ENCODE data around the gene MED17.

The MED17 gene

GRCh38 chr11:93784935-93785360 lies 866 bp downstream of the MED17 start:
- no peak for DNase-seq
- H3K27me3 ChIP-seq (replicated peaks in 2 of 5; ENCODE audit: control insufficient read depth in 4 of 5, insufficient read depth in 5 of 5, low read length in 4 of 5), result no peaks in the 10 kb centered on the region
- H3K36me3 ChIP-seq (ENCODE audit: control insufficient read depth in 4 of 4, insufficient read depth in 4 of 4, low read length in 3 of 4), result peaks cover 2 to 20% (median 9%) of the 10 kb centered on the region in 4 experiments
- peak overlapping the region; percentile 94 to 96 for H3K27ac ChIP-seq (ENCODE audit: insufficient read depth in 1 of 2, low read depth in 1 of 2, low read length in 2 of 2, poor library complexity in 1 of 2, severe bottlenecking in 2 of 2)
- CTCF ChIA-PET, result no interaction called here
- H3K4me3 ChIP-seq (ENCODE audit: control insufficient read depth in 1 of 7, extremely low read depth in 1 of 7, insufficient read depth in 4 of 7, low read depth in 2 of 7, low read length in 6 of 7), result peak overlapping the region; percentile 68 to 100 (median 99)
- no peaks in the 10 kb centered on the region for H3K9me3 ChIP-seq (ENCODE audit: control extremely low read depth in 1 of 5, control insufficient read depth in 4 of 5, insufficient read depth in 2 of 5, low read depth in 1 of 5, low read length in 4 of 5)
- 0% methylated on average over 11 of the region's 13 CpGs for WGBS (ENCODE audit: insufficient coverage)
- H3K4me1 ChIP-seq (ENCODE audit: control extremely low read depth in 1 of 4, control insufficient read depth in 4 of 4, insufficient read depth in 4 of 4, low read length in 3 of 4), result peaks cover 0 to 32% (median 19%) of the 10 kb centered on the region in 4 experiments
- POLR2A ChIA-PET, result interaction anchor here (1.2 kb wide), 1 partner anchor 41 kb away, joined by 4 read pairs; no protein-coding TSS in a partner anchor

GRCh38 chr11:93791493-93791892 lies 7.4 kb downstream of the MED17 start:
- ChIA-PET POLR2A (interaction anchor here (0.6 kb wide), 1 partner anchor 17 kb away, joined by 4 read pairs; no protein-coding TSS in a partner anchor), CTCF (interaction anchor here (0.9 to 2.8 kb wide), 2 partner anchors 9 to 10 kb away, joined by 3 to 10 read pairs; no protein-coding TSS in a partner anchor)
- no peaks in the 10 kb centered on the region for H3K9me3 ChIP-seq (ENCODE audit: control extremely low read depth in 1 of 5, control insufficient read depth in 4 of 5, insufficient read depth in 2 of 5, low read depth in 1 of 5, low read length in 4 of 5)
- peaks cover 0 to 8% (median 3%) of the 10 kb centered on the region in 4 experiments for H3K4me1 ChIP-seq (ENCODE audit: control extremely low read depth in 1 of 4, control insufficient read depth in 4 of 4, insufficient read depth in 4 of 4, low read length in 3 of 4)
- no peaks in the 10 kb centered on the region for H3K27me3 ChIP-seq (replicated peaks in 2 of 5; ENCODE audit: control insufficient read depth in 4 of 5, insufficient read depth in 5 of 5, low read length in 4 of 5)
- WGBS (ENCODE audit: insufficient coverage), result 91% methylated on average over 3 of the region's 5 CpGs
- peaks cover 28 to 81% (median 54%) of the 10 kb centered on the region in 4 experiments for H3K36me3 ChIP-seq (ENCODE audit: control insufficient read depth in 4 of 4, insufficient read depth in 4 of 4, low read length in 3 of 4)
- H3K4me3 ChIP-seq (ENCODE audit: control insufficient read depth in 1 of 7, extremely low read depth in 1 of 7, insufficient read depth in 4 of 7, low read depth in 2 of 7, low read length in 6 of 7), result no peak overlapping the region
- H3K27ac ChIP-seq (ENCODE audit: insufficient read depth in 1 of 2, low read depth in 1 of 2, low read length in 2 of 2, poor library complexity in 1 of 2, severe bottlenecking in 2 of 2), result no peak overlapping the region
- no peak for DNase-seq

GRCh38 chr11:93796441-93797231 lies 12.6 kb downstream of the MED17 start:
- Histone ChIP-seq H3K4me1 (ENCODE audit: control extremely low read depth in 1 of 4, control insufficient read depth in 4 of 4, insufficient read depth in 4 of 4, low read length in 3 of 4) (no peaks in the 10 kb centered on the region), H3K9me3 (ENCODE audit: control extremely low read depth in 1 of 5, control insufficient read depth in 4 of 5, insufficient read depth in 2 of 5, low read depth in 1 of 5, low read length in 4 of 5) (no peaks in the 10 kb centered on the region), H3K4me3 (ENCODE audit: control insufficient read depth in 1 of 7, extremely low read depth in 1 of 7, insufficient read depth in 4 of 7, low read depth in 2 of 7, low read length in 6 of 7) (no peak overlapping the region), H3K36me3 (ENCODE audit: control insufficient read depth in 4 of 4, insufficient read depth in 4 of 4, low read length in 3 of 4) (peaks cover 40 to 91% (median 62%) of the 10 kb centered on the region in 4 experiments), H3K27ac (ENCODE audit: insufficient read depth in 1 of 2, low read depth in 1 of 2, low read length in 2 of 2, poor library complexity in 1 of 2, severe bottlenecking in 2 of 2) (no peak overlapping the region), H3K27me3 (replicated peaks in 2 of 5; ENCODE audit: control insufficient read depth in 4 of 5, insufficient read depth in 5 of 5, low read length in 4 of 5) (no peaks in the 10 kb centered on the region)
- no peak for DNase-seq
- WGBS (ENCODE audit: insufficient coverage), result 100% methylated on average over 1 of the region's 6 CpGs
- POLR2A ChIA-PET, result interaction anchor here (0.6 to 1.0 kb wide), 2 partner anchors 8 to 54 kb away, joined by 4 to 5 read pairs; no protein-coding TSS in a partner anchor
- CTCF ChIA-PET, result interaction anchor here (1.6 to 1.8 kb wide), 2 partner anchors 11 to 55 kb away, joined by 3 to 5 read pairs; partner anchors contain the start of genes C11orf54 and TAF1D

GRCh38 chr11:93801366-93801765 lies 17.3 kb downstream of the MED17 start:
- Histone ChIP-seq H3K27me3 (replicated peaks in 2 of 5; ENCODE audit: control insufficient read depth in 4 of 5, insufficient read depth in 5 of 5, low read length in 4 of 5) (no peaks in the 10 kb centered on the region), H3K27ac (ENCODE audit: insufficient read depth in 1 of 2, low read depth in 1 of 2, low read length in 2 of 2, poor library complexity in 1 of 2, severe bottlenecking in 2 of 2) (no peak overlapping the region), H3K4me3 (ENCODE audit: control insufficient read depth in 1 of 7, extremely low read depth in 1 of 7, insufficient read depth in 4 of 7, low read depth in 2 of 7, low read length in 6 of 7) (no peak overlapping the region), H3K4me1 (ENCODE audit: control extremely low read depth in 1 of 4, control insufficient read depth in 4 of 4, insufficient read depth in 4 of 4, low read length in 3 of 4) (no peaks in the 10 kb centered on the region), H3K36me3 (ENCODE audit: control insufficient read depth in 4 of 4, insufficient read depth in 4 of 4, low read length in 3 of 4) (peaks cover 27 to 90% (median 60%) of the 10 kb centered on the region in 4 experiments), H3K9me3 (ENCODE audit: control extremely low read depth in 1 of 5, control insufficient read depth in 4 of 5, insufficient read depth in 2 of 5, low read depth in 1 of 5, low read length in 4 of 5) (no peaks in the 10 kb centered on the region)
- no CpG with 5 or more reads among the region's 2 CpGs for WGBS (ENCODE audit: insufficient coverage)
- ChIA-PET POLR2A (no interaction called here), CTCF (interaction anchor here (0.6 to 2.9 kb wide), 4 partner anchors 9 to 84 kb away, joined by 3 to 10 read pairs (median 4); partner anchors contain the start of gene MED17)
- DNase-seq, result no peak

GRCh38 chr11:93804879-93805278 lies 20.8 kb downstream of the MED17 start:
- H3K27me3 ChIP-seq (replicated peaks in 2 of 5; ENCODE audit: control insufficient read depth in 4 of 5, insufficient read depth in 5 of 5, low read length in 4 of 5), result no peaks in the 10 kb centered on the region
- H3K36me3 ChIP-seq (ENCODE audit: control insufficient read depth in 4 of 4, insufficient read depth in 4 of 4, low read length in 3 of 4), result peaks cover 13 to 86% (median 64%) of the 10 kb centered on the region in 4 experiments
- WGBS (ENCODE audit: insufficient coverage), result no CpG with 5 or more reads among the region's 2 CpGs
- no peak for DNase-seq
- CTCF ChIA-PET, result no interaction called here
- H3K4me3 ChIP-seq (ENCODE audit: control insufficient read depth in 1 of 7, extremely low read depth in 1 of 7, insufficient read depth in 4 of 7, low read depth in 2 of 7, low read length in 6 of 7), result no peak overlapping the region
- no peak overlapping the region for H3K27ac ChIP-seq (ENCODE audit: insufficient read depth in 1 of 2, low read depth in 1 of 2, low read length in 2 of 2, poor library complexity in 1 of 2, severe bottlenecking in 2 of 2)
- H3K9me3 ChIP-seq (ENCODE audit: control extremely low read depth in 1 of 5, control insufficient read depth in 4 of 5, insufficient read depth in 2 of 5, low read depth in 1 of 5, low read length in 4 of 5), result no peaks in the 10 kb centered on the region
- H3K4me1 ChIP-seq (ENCODE audit: control extremely low read depth in 1 of 4, control insufficient read depth in 4 of 4, insufficient read depth in 4 of 4, low read length in 3 of 4), result no peaks in the 10 kb centered on the region
- POLR2A ChIA-PET, result no interaction called here

GRCh38 chr11:93807980-93808379 lies 23.9 kb downstream of the MED17 start:
- Histone ChIP-seq H3K9me3 (ENCODE audit: control extremely low read depth in 1 of 5, control insufficient read depth in 4 of 5, insufficient read depth in 2 of 5, low read depth in 1 of 5, low read length in 4 of 5) (no peaks in the 10 kb centered on the region), H3K4me3 (ENCODE audit: control insufficient read depth in 1 of 7, extremely low read depth in 1 of 7, insufficient read depth in 4 of 7, low read depth in 2 of 7, low read length in 6 of 7) (no peak overlapping the region), H3K27ac (ENCODE audit: insufficient read depth in 1 of 2, low read depth in 1 of 2, low read length in 2 of 2, poor library complexity in 1 of 2, severe bottlenecking in 2 of 2) (no peak overlapping the region), H3K27me3 (replicated peaks in 2 of 5; ENCODE audit: control insufficient read depth in 4 of 5, insufficient read depth in 5 of 5, low read length in 4 of 5) (no peaks in the 10 kb centered on the region), H3K36me3 (ENCODE audit: control insufficient read depth in 4 of 4, insufficient read depth in 4 of 4, low read length in 3 of 4) (peaks cover 26 to 86% (median 57%) of the 10 kb centered on the region in 4 experiments), H3K4me1 (ENCODE audit: control extremely low read depth in 1 of 4, control insufficient read depth in 4 of 4, insufficient read depth in 4 of 4, low read length in 3 of 4) (no peaks in the 10 kb centered on the region)
- ChIA-PET POLR2A (interaction anchor here (0.6 kb wide), 1 partner anchor 16 kb away, joined by 4 read pairs; no protein-coding TSS in a partner anchor), CTCF (interaction anchor here (0.7 to 1.4 kb wide), 3 partner anchors 11 to 705 kb away, joined by 3 to 5 read pairs (median 4); no protein-coding TSS in a partner anchor)
- WGBS (ENCODE audit: insufficient coverage), result 100% methylated on average over 1 of the region's 3 CpGs
- DNase-seq, result no peak

GRCh38 chr11:93813974-93814373 lies 29.9 kb downstream of the MED17 start:
- no peak overlapping the region for H3K27ac ChIP-seq (ENCODE audit: insufficient read depth in 1 of 2, low read depth in 1 of 2, low read length in 2 of 2, poor library complexity in 1 of 2, severe bottlenecking in 2 of 2)
- H3K27me3 ChIP-seq (replicated peaks in 2 of 5; ENCODE audit: control insufficient read depth in 4 of 5, insufficient read depth in 5 of 5, low read length in 4 of 5), result no peaks in the 10 kb centered on the region
- no peaks in the 10 kb centered on the region for H3K9me3 ChIP-seq (ENCODE audit: control extremely low read depth in 1 of 5, control insufficient read depth in 4 of 5, insufficient read depth in 2 of 5, low read depth in 1 of 5, low read length in 4 of 5)
- no peaks in the 10 kb centered on the region for H3K4me1 ChIP-seq (ENCODE audit: control extremely low read depth in 1 of 4, control insufficient read depth in 4 of 4, insufficient read depth in 4 of 4, low read length in 3 of 4)
- WGBS (ENCODE audit: insufficient coverage), result 98% methylated on average over 5 of the region's 5 CpGs
- H3K4me3 ChIP-seq (ENCODE audit: control insufficient read depth in 1 of 7, extremely low read depth in 1 of 7, insufficient read depth in 4 of 7, low read depth in 2 of 7, low read length in 6 of 7), result no peak overlapping the region
- DNase-seq, result no peak
- CTCF ChIA-PET, result no interaction called here
- POLR2A ChIA-PET, result no interaction called here
- peaks cover 19 to 62% (median 38%) of the 10 kb centered on the region in 4 experiments for H3K36me3 ChIP-seq (ENCODE audit: control insufficient read depth in 4 of 4, insufficient read depth in 4 of 4, low read length in 3 of 4)
